ENCODE results near the gene APRT. TPM values are rescaled to one million over a fixed set of nuclear protein-coding genes. Genes with fewer than 3 reads are reported as not detected.

Gene APRT
- total RNA-seq, 1 donor from 2014 or later, result 312 TPM

- Mint-ChIP-seq H3K27ac (peak overlapping the region; percentile 92), H3K4me1 (peaks cover 15% of the 10 kb centered on the region), H3K4me3 (peak overlapping the region; percentile 89), H3K36me3 (ENCODE audit: low read depth) (peaks cover 27% of the 10 kb centered on the region), H3K27me3 (no peaks in the 10 kb centered on the region), H3K9me3 (no peaks in the 10 kb centered on the region)
- peak; percentile 78 for DNase-seq
- intact Hi-C loops (cut with micrococcal nuclease), result loop anchor here (1.0 to 5.0 kb wide), 5 partner anchors 9 to 405 kb away; partner anchors contain the start of genes CDH15, CDT1, TRAPPC2L and ZNF778
Measured at GRCh38 chr16:88812513-88813268, 963 bp upstream of the APRT start.

GRCh38 chr16:88810912-88811768, 588 bp downstream of the APRT start:
- no peaks in the 10 kb centered on the region for H3K27me3 Mint-ChIP-seq
- H3K36me3 Mint-ChIP-seq (ENCODE audit: low read depth), result peaks cover 35% of the 10 kb centered on the region
- H3K4me1 Mint-ChIP-seq, result peaks cover 15% of the 10 kb centered on the region
- peak overlapping the region; percentile 95 for H3K27ac Mint-ChIP-seq
- no peaks in the 10 kb centered on the region for H3K9me3 Mint-ChIP-seq
- peak overlapping the region; percentile 89 for H3K4me3 Mint-ChIP-seq
- intact Hi-C loops (cut with micrococcal nuclease), result loop anchor here (5.0 kb wide), 1 partner anchor 406 kb away; the partner anchor contains the start of gene ZNF778
- peak; percentile 93 for DNase-seq

GRCh38 chr16:88810166-88810911, 1.4 kb downstream of the APRT start:
- Mint-ChIP-seq H3K36me3 (ENCODE audit: low read depth) (peaks cover 39% of the 10 kb centered on the region), H3K4me3 (peak overlapping the region; percentile 89), H3K27me3 (no peaks in the 10 kb centered on the region), H3K9me3 (no peaks in the 10 kb centered on the region), H3K4me1 (peaks cover 15% of the 10 kb centered on the region), H3K27ac (peak overlapping the region; percentile 95)
- DNase-seq, result peak; percentile 75
- intact Hi-C loops (cut with micrococcal nuclease), result loop anchor here (5.0 kb wide), 1 partner anchor 407 kb away; the partner anchor contains the start of gene ZNF778

GRCh38 chr16:88809676-88810165, 2.0 kb downstream of the APRT start:
- Mint-ChIP-seq H3K36me3 (ENCODE audit: low read depth) (peaks cover 39% of the 10 kb centered on the region), H3K9me3 (no peaks in the 10 kb centered on the region), H3K27ac (peak overlapping the region; percentile 95), H3K4me3 (peak overlapping the region; percentile 89), H3K27me3 (no peaks in the 10 kb centered on the region), H3K4me1 (peaks cover 15% of the 10 kb centered on the region)
- DNase-seq, result peak; percentile 63
- intact Hi-C loops (cut with micrococcal nuclease), result loop anchor here (5.0 kb wide), 1 partner anchor 408 kb away; the partner anchor contains the start of gene ZNF778

- peak; percentile 64 for DNase-seq
- Mint-ChIP-seq H3K4me1 (peaks cover 15% of the 10 kb centered on the region), H3K27ac (peak overlapping the region; percentile 57), H3K36me3 (ENCODE audit: low read depth) (peaks cover 44% of the 10 kb centered on the region), H3K4me3 (peak overlapping the region; percentile 89), H3K9me3 (no peaks in the 10 kb centered on the region), H3K27me3 (no peaks in the 10 kb centered on the region)
- intact Hi-C loops (cut with micrococcal nuclease), result no loop called here
Measured at GRCh38 chr16:88809068-88809675, 2.6 kb downstream of the APRT start.

GRCh38 chr16:88807626-88808453, 3.9 kb downstream of the APRT start:
- peaks cover 45% of the 10 kb centered on the region for H3K36me3 Mint-ChIP-seq (ENCODE audit: low read depth)
- peaks cover 15% of the 10 kb centered on the region for H3K4me1 Mint-ChIP-seq
- intact Hi-C loops (cut with micrococcal nuclease), result no loop called here
- no peaks in the 10 kb centered on the region for H3K27me3 Mint-ChIP-seq
- H3K9me3 Mint-ChIP-seq, result no peaks in the 10 kb centered on the region
- DNase-seq, result no peak
- no peak overlapping the region for H3K27ac Mint-ChIP-seq
- H3K4me3 Mint-ChIP-seq, result peak overlapping the region; percentile 48

- intact Hi-C loops (cut with micrococcal nuclease), result no loop called here
- Mint-ChIP-seq H3K4me1 (peaks cover 13% of the 10 kb centered on the region), H3K27ac (no peak overlapping the region), H3K9me3 (no peaks in the 10 kb centered on the region), H3K27me3 (no peaks in the 10 kb centered on the region), H3K4me3 (peak overlapping the region; percentile 48), H3K36me3 (ENCODE audit: low read depth) (peaks cover 45% of the 10 kb centered on the region)
- peak; percentile 63 for DNase-seq
Measured at GRCh38 chr16:88807142-88807625, 4.5 kb downstream of the APRT start.

GRCh38 chr16:88806491-88807111, 5.1 kb downstream of the APRT start:
- Mint-ChIP-seq H3K27ac (no peak overlapping the region), H3K4me3 (peak overlapping the region; percentile 41), H3K9me3 (no peaks in the 10 kb centered on the region), H3K27me3 (no peaks in the 10 kb centered on the region), H3K4me1 (peaks cover 11% of the 10 kb centered on the region), H3K36me3 (ENCODE audit: low read depth) (peaks cover 45% of the 10 kb centered on the region)
- intact Hi-C loops (cut with micrococcal nuclease), result no loop called here
- DNase-seq, result peak; percentile 61

- Mint-ChIP-seq H3K4me1 (peaks cover 13% of the 10 kb centered on the region), H3K27ac (no peak overlapping the region), H3K27me3 (no peaks in the 10 kb centered on the region), H3K9me3 (no peaks in the 10 kb centered on the region), H3K4me3 (peak overlapping the region; percentile 41), H3K36me3 (ENCODE audit: low read depth) (peaks cover 44% of the 10 kb centered on the region)
- no peak for DNase-seq
- intact Hi-C loops (cut with micrococcal nuclease), result no loop called here
Measured at GRCh38 chr16:88805887-88806393, 5.8 kb downstream of the APRT start.

- intact Hi-C loops (cut with micrococcal nuclease), result no loop called here
Measured at GRCh38 chr16:88805340-88805715, 6.4 kb downstream of the APRT start.

GRCh38 chr16:88804552-88805339, 7.0 kb downstream of the APRT start:
- Mint-ChIP-seq H3K4me1 (peaks cover 17% of the 10 kb centered on the region), H3K9me3 (no peaks in the 10 kb centered on the region), H3K27ac (peak overlapping the region; percentile 76), H3K36me3 (ENCODE audit: low read depth) (peaks cover 34% of the 10 kb centered on the region), H3K27me3 (no peaks in the 10 kb centered on the region), H3K4me3 (peak overlapping the region; percentile 83)
- intact Hi-C loops (cut with micrococcal nuclease), result no loop called here
- DNase-seq, result peak; percentile 84

More at GRCh38 chr16:88805340-88805715, 6.4 kb downstream of the APRT start:
- peak overlapping the region; percentile 83 for H3K4me3 Mint-ChIP-seq
- H3K4me1 Mint-ChIP-seq, result peaks cover 18% of the 10 kb centered on the region
- no peaks in the 10 kb centered on the region for H3K27me3 Mint-ChIP-seq
- H3K9me3 Mint-ChIP-seq, result no peaks in the 10 kb centered on the region
- peaks cover 40% of the 10 kb centered on the region for H3K36me3 Mint-ChIP-seq (ENCODE audit: low read depth)
- no peak for DNase-seq
- H3K27ac Mint-ChIP-seq, result no peak overlapping the region
